Stomach (tissue), 9 donors: ENCODE measurements around the gene CLCN1. TPM values are rescaled to one million over a fixed set of nuclear protein-coding genes. Genes with fewer than 3 reads are reported as not detected.

Experiments used
- DNase-seq, 2 donors: peaks; one replicate each; pipeline versions ENCODE4 v3.0.0 to v3.0.0-alpha.2; 2013 to 2019
- H3K27ac ChIP-seq, 5 donors: fragments of 200-600 bp in 4 of 5; sonication (generic) in 4 of 5; one replicate each; pipeline ENCODE4 v1.5.1; 2013 to 2019; ENCODE audit warnings: mild to moderate bottlenecking in 1 of 5, moderate library complexity in 1 of 5
- H3K27me3 ChIP-seq, 3 donors: fragments of 200-600 bp; sonication (generic); one replicate each; pipeline ENCODE4 v1.5.1; 2017 to 2019; ENCODE audit warnings: mixed run types in 1 of 3
- H3K36me3 ChIP-seq, 4 donors: fragments of 200-600 bp; sonication (generic); 1 replicate in 3 of 4; 2 replicates in 1 of 4; pipeline ENCODE4 v1.5.1; 2016 to 2019
- H3K4me1 ChIP-seq, 4 donors: fragments of 200-600 bp; sonication (generic); one replicate each; pipeline ENCODE4 v1.5.1; 2016 to 2019
- H3K4me3 ChIP-seq, 4 donors: fragments of 200-600 bp; sonication (generic) in 3 of 4; one replicate each; pipeline ENCODE4 v1.5.1; 2016 to 2019; ENCODE audit warnings: mild to moderate bottlenecking in 1 of 4
- H3K9me3 ChIP-seq, 4 donors: fragments of 200-600 bp; sonication (generic); one replicate each; pipeline ENCODE4 v1.5.1; 2016 to 2019
- EP300 ChIP-seq: sonication (generic); formaldehyde crosslinking; IDR thresholded peaks from one replicate; pipeline ENCODE4 v1.6.1; 2017; ENCODE audit warnings: antibody characterized with exemption
- POLR2A ChIP-seq, 4 donors: fragments of 450-650 bp; IDR thresholded peaks; one replicate each; pipeline ENCODE4 v1.6.1; 2016; ENCODE audit warnings: antibody characterized with exemption in 4 of 4, control low read depth in 2 of 4, mild to moderate bottlenecking in 1 of 4, moderate library complexity in 1 of 4
- POLR2AphosphoS5 ChIP-seq, 3 donors: sonication (generic); formaldehyde crosslinking; IDR thresholded peaks; one replicate each; pipeline ENCODE4 v1.6.1; 2016; ENCODE audit warnings: antibody characterized with exemption in 3 of 3
- WGBS, 5 donors: extraction: QIAGEN DNeasy Blood & Tissue Kit in 3 of 5; methylation state at CpG; one replicate each; pipeline versions ENCODE4 v1.1.5 to v1.1.7; 2013 to 2018; 5-methylcytosine and 5-hydroxymethylcytosine counted together
- intact Hi-C: fragments of 100-400 bp; cut with DNase I; formaldehyde crosslinking; loops from one replicate; pipeline ENCODE4 v1.15.1; 2023; ENCODE audit warnings: low total_unique reads
- polyA plus RNA-seq, 3 donors: library from polyadenylated mRNA; stranded (reverse); fragments of 200-250 nt; gene quantifications; one replicate each; pipeline ENCODE4 v1.2.3, GENCODE V29; 2013
- total RNA-seq, 5 donors: library from RNA; depleted of rRNA; stranded (reverse); fragments of >200 nt; gene quantifications; one replicate each; pipeline versions ENCODE4 v1.1.0 to v1.2.3, GENCODE V29; 2014 to 2016
- TF ChIP-seq, protein P1 (sequence below), 7 experiments: fragments of 450-650 bp in 4 of 7; fragments of 200-600 bp in 3 of 7; sonication (generic) in 3 of 7; IDR thresholded peaks; one replicate each; pipeline ENCODE4 v1.5.1; 2016 to 2019; ENCODE audit warnings: antibody characterized with exemption in 7 of 7, control low read depth in 2 of 7, mild to moderate bottlenecking in 1 of 7
- donor health status: healthy with polysubstance abuse.
- donor health status: Bipolar disorder and iron deficiency.
- donor health status: healthy.

CLCN1 gene
- total and polyA plus RNA-seq, 8 donors, result 0.28 TPM; not detected in 7

DNA sequence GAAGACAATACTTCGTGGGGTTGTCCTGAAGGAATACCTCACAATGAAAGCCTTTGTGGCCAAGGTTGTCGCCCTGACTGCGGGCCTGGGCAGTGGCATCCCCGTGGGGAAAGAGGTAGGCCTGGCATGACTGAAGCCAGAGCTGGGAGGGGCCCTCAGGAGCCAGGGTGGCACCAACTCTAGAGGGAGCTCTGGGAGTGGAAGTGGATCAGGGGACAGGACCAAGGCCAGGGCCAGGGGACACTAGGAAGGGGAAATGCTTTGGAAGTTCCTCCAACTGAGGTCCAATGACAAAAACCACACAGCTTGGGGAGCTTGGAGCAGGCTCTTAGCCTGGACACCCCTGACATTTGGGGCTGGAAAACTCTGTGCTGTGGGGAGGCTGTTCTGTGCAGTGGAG is 5.8 kb downstream of the CLCN1 start:
- Histone ChIP-seq H3K27ac (no peak overlapping the region), H3K4me3 (no peak overlapping the region), H3K27me3 (no peaks in the 10 kb centered on the region), H3K36me3 (no peaks in the 10 kb centered on the region), H3K9me3 (no peaks in the 10 kb centered on the region), H3K4me1 (peaks cover 0 to 20% (median 13%) of the 10 kb centered on the region in 4 donors)
- DNase-seq, result peak in 1 of 2 donors; percentile 45
- 73 to 85% (median 81%) methylated on average over 4 of the region's 4 CpGs for WGBS, 5 donors
- intact Hi-C loops, result no loop called here
- TF ChIP-seq POLR2A (IDR thresholded peaks at IDR 0.05), result no peak
- TF ChIP-seq, protein P1, sequence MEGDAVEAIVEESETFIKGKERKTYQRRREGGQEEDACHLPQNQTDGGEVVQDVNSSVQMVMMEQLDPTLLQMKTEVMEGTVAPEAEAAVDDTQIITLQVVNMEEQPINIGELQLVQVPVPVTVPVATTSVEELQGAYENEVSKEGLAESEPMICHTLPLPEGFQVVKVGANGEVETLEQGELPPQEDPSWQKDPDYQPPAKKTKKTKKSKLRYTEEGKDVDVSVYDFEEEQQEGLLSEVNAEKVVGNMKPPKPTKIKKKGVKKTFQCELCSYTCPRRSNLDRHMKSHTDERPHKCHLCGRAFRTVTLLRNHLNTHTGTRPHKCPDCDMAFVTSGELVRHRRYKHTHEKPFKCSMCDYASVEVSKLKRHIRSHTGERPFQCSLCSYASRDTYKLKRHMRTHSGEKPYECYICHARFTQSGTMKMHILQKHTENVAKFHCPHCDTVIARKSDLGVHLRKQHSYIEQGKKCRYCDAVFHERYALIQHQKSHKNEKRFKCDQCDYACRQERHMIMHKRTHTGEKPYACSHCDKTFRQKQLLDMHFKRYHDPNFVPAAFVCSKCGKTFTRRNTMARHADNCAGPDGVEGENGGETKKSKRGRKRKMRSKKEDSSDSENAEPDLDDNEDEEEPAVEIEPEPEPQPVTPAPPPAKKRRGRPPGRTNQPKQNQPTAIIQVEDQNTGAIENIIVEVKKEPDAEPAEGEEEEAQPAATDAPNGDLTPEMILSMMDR (IDR thresholded peaks at IDR 0.05), result peak in 1 of 7 experiments; percentile 15

DNA sequence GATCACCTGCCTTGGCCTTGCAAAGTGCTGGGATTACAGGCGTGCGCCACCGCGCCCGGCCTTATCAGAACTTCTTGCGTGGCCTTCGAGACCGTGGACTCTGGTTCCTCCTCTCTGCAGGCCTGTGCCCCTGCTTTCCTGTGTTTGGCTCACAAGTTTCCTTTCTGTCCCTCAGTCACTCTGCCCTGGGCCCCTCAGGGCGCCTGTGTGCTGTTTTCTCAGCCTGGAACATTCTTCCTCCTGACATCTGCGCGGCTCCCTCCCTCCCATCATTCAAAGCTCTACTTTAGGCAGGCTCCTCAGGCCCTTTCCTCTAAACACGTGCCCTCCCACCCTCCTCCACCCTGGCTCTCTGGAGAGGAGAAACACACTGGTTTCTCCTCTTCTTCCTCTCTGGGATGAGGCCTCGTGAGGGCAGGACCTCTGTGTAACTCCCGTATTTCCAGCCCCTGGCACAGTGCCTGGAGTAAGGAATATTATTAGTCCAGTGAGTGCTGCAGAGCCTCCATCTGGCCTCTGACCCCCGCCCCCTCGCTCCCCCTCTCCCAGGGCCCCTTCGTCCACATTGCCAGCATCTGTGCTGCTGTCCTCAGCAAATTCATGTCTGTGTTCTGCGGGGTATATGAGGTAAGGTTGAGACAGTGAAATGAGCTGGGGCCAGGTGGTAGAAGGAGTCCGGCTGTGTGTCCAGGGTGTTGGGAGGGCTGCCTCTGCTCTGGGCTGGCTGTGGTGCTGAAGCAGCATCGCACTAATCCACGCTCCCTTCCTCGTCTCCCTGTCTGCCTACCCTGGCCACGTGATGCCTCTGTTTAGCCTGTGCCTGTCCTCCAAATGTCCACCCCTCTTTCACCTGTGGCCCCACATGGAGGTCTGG is 7.1 kb downstream of the CLCN1 start:
- Histone ChIP-seq H3K4me1 (peaks cover 0 to 20% (median 13%) of the 10 kb centered on the region in 4 donors), H3K36me3 (no peaks in the 10 kb centered on the region), H3K4me3 (no peak overlapping the region), H3K27ac (no peak overlapping the region), H3K27me3 (no peaks in the 10 kb centered on the region), H3K9me3 (no peaks in the 10 kb centered on the region)
- WGBS, 5 donors, result 72 to 77% (median 74%) methylated on average over 23 of the region's 23 CpGs
- intact Hi-C loops, result no loop called here
- TF ChIP-seq POLR2AphosphoS5 (IDR thresholded peaks at IDR 0.05) (no peak), POLR2A (IDR thresholded peaks at IDR 0.05) (no peak), EP300 (no peak)
- TF ChIP-seq, protein P1 (IDR thresholded peaks at IDR 0.05), result no peak
- peak in 1 of 2 donors; percentile 60 for DNase-seq

DNA sequence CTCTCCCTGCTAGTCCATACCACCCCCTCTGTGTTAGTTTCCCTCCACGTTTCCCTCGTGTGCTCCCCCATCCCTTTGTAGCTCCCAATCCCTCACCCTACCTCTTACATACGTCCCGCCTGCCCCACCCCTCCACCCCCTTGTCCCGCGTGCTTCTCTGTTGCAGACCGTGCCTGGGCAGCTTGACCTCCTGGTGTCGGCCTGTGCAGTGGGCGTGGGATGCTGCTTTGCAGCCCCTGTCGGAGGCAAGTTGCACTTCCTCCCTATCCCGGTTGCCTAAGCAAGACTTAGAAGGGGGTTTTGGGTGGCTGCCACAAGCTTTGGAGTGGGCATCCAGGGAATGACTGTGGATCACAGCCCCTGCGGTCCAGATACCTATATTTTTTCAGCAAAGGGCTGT is 7.7 kb downstream of the CLCN1 start:
- H3K27ac ChIP-seq, result no peak overlapping the region
- no peaks in the 10 kb centered on the region for H3K36me3 ChIP-seq
- H3K4me1 ChIP-seq, result peaks cover 0 to 20% (median 13%) of the 10 kb centered on the region in 4 donors
- TF ChIP-seq, protein P1 (IDR thresholded peaks at IDR 0.05), result no peak
- TF ChIP-seq POLR2AphosphoS5 (IDR thresholded peaks at IDR 0.05), result no peak
- TF ChIP-seq EP300, result no peak
- TF ChIP-seq POLR2A (IDR thresholded peaks at IDR 0.05), result no peak
- intact Hi-C loops, result no loop called here
- no peaks in the 10 kb centered on the region for H3K27me3 ChIP-seq
- 34 to 56% (median 54%) methylated on average over 12 of the region's 12 CpGs for WGBS, 5 donors
- H3K9me3 ChIP-seq, result no peaks in the 10 kb centered on the region
- DNase-seq, result peak in 1 of 2 donors; percentile 21
- no peak overlapping the region for H3K4me3 ChIP-seq

DNA sequence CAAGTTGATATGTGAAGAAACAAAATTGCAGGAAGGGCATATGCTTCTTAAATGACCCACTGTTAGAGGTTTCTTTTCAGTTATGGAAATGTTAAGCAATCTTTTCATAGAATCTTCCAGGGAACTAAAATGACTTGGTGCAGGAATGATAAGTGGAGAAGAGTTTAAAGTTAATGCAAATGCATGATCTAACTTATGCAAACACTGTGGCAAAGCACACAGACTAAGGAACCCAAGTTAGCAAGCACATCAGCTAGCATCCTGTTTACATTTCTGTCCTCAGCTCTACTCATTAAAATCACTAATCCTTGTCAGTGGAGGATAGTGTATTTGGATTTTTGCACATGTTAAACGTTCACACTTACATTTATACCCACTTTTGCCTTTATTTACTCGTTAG is 9.3 kb downstream of the CLCN1 start:
- Histone ChIP-seq H3K27me3 (no peaks in the 10 kb centered on the region), H3K4me1 (peaks cover 0 to 20% (median 13%) of the 10 kb centered on the region in 4 donors), H3K36me3 (no peaks in the 10 kb centered on the region), H3K9me3 (no peaks in the 10 kb centered on the region), H3K4me3 (no peak overlapping the region), H3K27ac (no peak overlapping the region)
- DNase-seq, result no peak
- WGBS, 5 donors, result 54 to 67% (median 64%) methylated on average over 2 of the region's 2 CpGs
- TF ChIP-seq, protein P1 (IDR thresholded peaks at IDR 0.05), result no peak
- TF ChIP-seq EP300, result no peak
- intact Hi-C loops, result no loop called here
